GM19035 (cell line): ENCODE measurements around the gene SEMA4B.
"Not testable (repeated sequence)": the region's sequence is repeated elsewhere in the genome, so short reads cannot be mapped to it uniquely, and the experiment has no call there.

Source experiments
- ATAC-seq: cut with Tn5 transposase; IDR thresholded peaks from one replicate; pipeline ENCODE4 v1.9.1; 2021; ENCODE audit not compliant: unreplicated experiment

SEMA4B gene

GRCh38 chr15:90201130-90201943 is at the start of gene SEMA4B:
Gene SEMA4B (plus strand): TSS chr15:90201330. CDS start chr15:90201579, 249 bp downstream.
- peak; percentile 78 for ATAC-seq

- ATAC-seq, result no peak
Measured at GRCh38 chr15:90151989-90152645, 49.0 kb upstream of the SEMA4B start.

- no peak for ATAC-seq
Measured at GRCh38 chr15:90153658-90154057, 47.5 kb upstream of the SEMA4B start.

GRCh38 chr15:90154246-90154645 is 46.9 kb upstream of the SEMA4B start:
- no peak for ATAC-seq

GRCh38 chr15:90154861-90155626 is 46.1 kb upstream of the SEMA4B start:
- no peak for ATAC-seq

GRCh38 chr15:90159213-90159612 is 41.9 kb upstream of the SEMA4B start:
- no peak for ATAC-seq

GRCh38 chr15:90160781-90161727 is 40.1 kb upstream of the SEMA4B start:
- no peak for ATAC-seq

GRCh38 chr15:90161950-90162361 is 39.2 kb upstream of the SEMA4B start:
- ATAC-seq, result peak; percentile 66

GRCh38 chr15:90162956-90163355 is 38.2 kb upstream of the SEMA4B start:
- no peak for ATAC-seq

GRCh38 chr15:90164239-90164638 is 36.9 kb upstream of the SEMA4B start:
- not testable (repeated sequence) for ATAC-seq

- no peak for ATAC-seq
Measured at GRCh38 chr15:90165157-90165556, 36.0 kb upstream of the SEMA4B start.

GRCh38 chr15:90165659-90166489 is 35.3 kb upstream of the SEMA4B start:
- ATAC-seq, result no peak

- no peak for ATAC-seq
Measured at GRCh38 chr15:90167121-90167520, 34.0 kb upstream of the SEMA4B start.

GRCh38 chr15:90171623-90172022 is 29.5 kb upstream of the SEMA4B start:
- no peak for ATAC-seq

GRCh38 chr15:90173372-90173771 is 27.8 kb upstream of the SEMA4B start:
- no peak for ATAC-seq

GRCh38 chr15:90174140-90174875 is 26.8 kb upstream of the SEMA4B start:
- ATAC-seq, result no peak

- ATAC-seq, result no peak
Measured at GRCh38 chr15:90177012-90177411, 24.1 kb upstream of the SEMA4B start.

GRCh38 chr15:90178468-90179435 is 22.4 kb upstream of the SEMA4B start:
- ATAC-seq, result no peak
